ENCODE measurements around the gene OSBPL9. TPM values are rescaled to one million over a fixed set of nuclear protein-coding genes. Genes with fewer than 3 reads are reported as not detected.

Gene OSBPL9
- total RNA-seq (2022; extraction: Qiagen RNA extraction; ENCODE audit: low read depth), result 30.2 to 40.5 TPM (median 39.7 TPM) in 5 replicates

GRCh38 chr1:51616903-51617708, at the start of gene OSBPL9:
TSS of gene OSBPL9 (plus strand) at chr1:51617092. CDS start at chr1:51617111, 19 bp downstream.

Other genes starting within 250 kb of the OSBPL9 start
- gene EPS15, start 97.8 kb upstream of the OSBPL9 start, total RNA-seq (2022; extraction: Qiagen RNA extraction; ENCODE audit: low read depth), result 10.2 to 14.7 TPM (median 12.0 TPM) in 5 replicates